Natural killer cell (primary cell): ENCODE results near the gene MAP1B. TPM values are rescaled to one million over a fixed set of nuclear protein-coding genes. Genes with fewer than 3 reads are reported as not detected.

ENCODE experiments used
- ATAC-seq, 3 donors: fragments of 150-1000 bp in 2 of 3; fragments of 200-7000 bp in 1 of 3; cut with Tn5 transposase; 1 replicate in 1 of 3; 2 replicates in 2 of 3; pipeline ENCODE4 v1.10.0; 2021; ENCODE audit warnings: mild to moderate bottlenecking in 2 of 3, moderate library complexity in 2 of 3
- DNase-seq, 2 donors: peaks; one replicate each; pipeline versions ENCODE4 v3.0.0 to v3.0.0-alpha.2; 2013 to 2021; ENCODE audit warnings: mixed read lengths in 1 of 2
- H3K27ac ChIP-seq: one replicate; pipeline ENCODE4 v1.5.1; 2013; ENCODE audit warnings: mild to moderate bottlenecking, low read length
- H3K27me3 ChIP-seq: one replicate; pipeline ENCODE4 v1.6.1; 2013; ENCODE audit warnings: low read length; ENCODE audit not compliant: control insufficient read depth, insufficient read depth
- H3K36me3 ChIP-seq: one replicate; pipeline ENCODE4 v1.6.1; 2013; ENCODE audit warnings: low read length; ENCODE audit not compliant: control insufficient read depth, insufficient read depth
- H3K4me1 ChIP-seq: one replicate; pipeline ENCODE4 v1.6.1; 2013; ENCODE audit warnings: low read length; ENCODE audit not compliant: control insufficient read depth, insufficient read depth
- H3K4me3 ChIP-seq: one replicate; pipeline ENCODE4 v1.5.1; 2013; ENCODE audit warnings: low read length
- H3K9me3 ChIP-seq: one replicate; pipeline ENCODE4 v1.6.1; 2013; ENCODE audit warnings: low read length; ENCODE audit not compliant: control insufficient read depth, insufficient read depth
- H3K27ac Mint-ChIP-seq, 2 donors: one replicate each; pipeline ENCODE4 v1.8.0; 2022; ENCODE audit warnings: mild to moderate bottlenecking in 2 of 2, mixed read lengths in 2 of 2, moderate library complexity in 1 of 2
- H3K27me3 Mint-ChIP-seq, 2 donors: one replicate each; pipeline ENCODE4 v1.8.0; 2022; ENCODE audit warnings: low read depth in 2 of 2, mixed read lengths in 2 of 2
- H3K36me3 Mint-ChIP-seq: one replicate; pipeline ENCODE4 v1.8.0; 2022; ENCODE audit warnings: mixed read lengths
- H3K4me1 Mint-ChIP-seq, 2 donors: one replicate each; pipeline ENCODE4 v1.8.0; 2022; ENCODE audit warnings: mixed read lengths in 2 of 2
- H3K4me3 Mint-ChIP-seq: one replicate; pipeline ENCODE4 v1.8.0; 2022; ENCODE audit warnings: mild to moderate bottlenecking, moderate library complexity, mixed read lengths
- H3K9me3 Mint-ChIP-seq, 2 donors: one replicate each; pipeline ENCODE4 v1.8.0; 2022; ENCODE audit warnings: mixed read lengths in 2 of 2
- CTCF ChIP-seq: fragments of 200-600 bp; IDR thresholded peaks from one replicate; pipeline ENCODE4 v1.8.0; 2022; ENCODE audit warnings: antibody characterized with exemption
- WGBS: methylation state at CpG from one replicate; pipeline ENCODE4 v1.1.7; 2013; ENCODE audit warnings: missing lambda C conversion rate; ENCODE audit not compliant: insufficient coverage; 5-methylcytosine and 5-hydroxymethylcytosine counted together
- intact Hi-C: fragments of 100-400 bp; cut with micrococcal nuclease; formaldehyde crosslinking; loops from one replicate; pipeline ENCODE4 v1.14.2; 2022
- total RNA-seq, 4 donors: library from RNA; stranded (reverse); fragments of 120-200 nt in 1 of 4; gene quantifications; one replicate each; pipeline versions ENCODE4 v1.2.3 to v1.2.4, GENCODE V29; 2013 to 2022

MAP1B gene
- total RNA-seq, 3 donors from 2014 or later (not counting 1 experiment from before 2014, with no cell fraction given): 0.07 to 0.31 TPM; not detected in 1

GRCh38 chr5:72121780-72122445, 14.6 kb downstream of the MAP1B start:
- intact Hi-C loops: no loop called here
- H3K27ac Mint-ChIP-seq: no peak overlapping the region
- DNase-seq: no peak
- Histone ChIP-seq H3K27me3 (peaks cover 2% of the 10 kb centered on the region), H3K4me1 (no peaks in the 10 kb centered on the region), H3K9me3 (no peaks in the 10 kb centered on the region), H3K4me3 (no peak overlapping the region), H3K27ac (no peak overlapping the region), H3K36me3 (no peaks in the 10 kb centered on the region)
- peaks cover 33 to 58% of the 10 kb centered on the region in 2 donors for H3K27me3 Mint-ChIP-seq
- H3K4me3 Mint-ChIP-seq: no peak overlapping the region
- H3K4me1 Mint-ChIP-seq: no peaks in the 10 kb centered on the region
- ATAC-seq: no peak
- no peaks in the 10 kb centered on the region for H3K36me3 Mint-ChIP-seq
- H3K9me3 Mint-ChIP-seq: no peaks in the 10 kb centered on the region
- 83% methylated on average over 11 of the region's 12 CpGs for whole genome bisulfite sequencing
- no peak for TF ChIP-seq CTCF

- Histone ChIP-seq H3K9me3 (no peaks in the 10 kb centered on the region), H3K27me3 (peaks cover 6% of the 10 kb centered on the region), H3K4me3 (no peak overlapping the region), H3K27ac (no peak overlapping the region), H3K36me3 (no peaks in the 10 kb centered on the region), H3K4me1 (no peaks in the 10 kb centered on the region)
- peaks cover 30 to 53% of the 10 kb centered on the region in 2 donors for H3K27me3 Mint-ChIP-seq
- H3K36me3 Mint-ChIP-seq: no peaks in the 10 kb centered on the region
- 87% methylated on average over 3 of the region's 3 CpGs for WGBS
- DNase-seq: no peak
- ATAC-seq: no peak
- H3K4me3 Mint-ChIP-seq: no peak overlapping the region
- no peaks in the 10 kb centered on the region for H3K4me1 Mint-ChIP-seq
- no peak for TF ChIP-seq CTCF
- H3K9me3 Mint-ChIP-seq: no peaks in the 10 kb centered on the region
- intact Hi-C loops: no loop called here
- H3K27ac Mint-ChIP-seq: no peak overlapping the region
These were observed 15.3 kb downstream of the MAP1B start for GRCh38 chr5:72122602-72123001.

GRCh38 chr5:72123764-72124376, 16.6 kb downstream of the MAP1B start:
- intact Hi-C loops: no loop called here
- Mint-ChIP-seq H3K9me3 (no peaks in the 10 kb centered on the region), H3K4me1 (no peaks in the 10 kb centered on the region), H3K27ac (no peak overlapping the region), H3K4me3 (no peak overlapping the region), H3K36me3 (no peaks in the 10 kb centered on the region), H3K27me3 (peaks cover 33 to 57% of the 10 kb centered on the region in 2 donors)
- Histone ChIP-seq H3K4me1 (no peaks in the 10 kb centered on the region), H3K27ac (no peak overlapping the region), H3K27me3 (peaks cover 6% of the 10 kb centered on the region), H3K4me3 (no peak overlapping the region), H3K36me3 (no peaks in the 10 kb centered on the region), H3K9me3 (no peaks in the 10 kb centered on the region)
- WGBS: 94% methylated on average over 7 of the region's 9 CpGs
- DNase-seq (no peak), ATAC-seq (no peak)
- TF ChIP-seq CTCF: no peak
